Brain microvascular endothelial cell (primary cell): ENCODE data around the gene RPL35.

Source experiments
- DNase-seq: peaks from one replicate; pipeline ENCODE4 v3.0.0-alpha.2; 2020
- H3K27ac ChIP-seq: fragments of 250-450 bp; sonication (Bioruptor Pico); 2 replicates; pipeline ENCODE4 v1.5.1; 2020; ENCODE audit warnings: mild to moderate bottlenecking, moderate library complexity
- H3K27me3 ChIP-seq: fragments of 250-450 bp; sonication (Bioruptor Pico); replicated peaks from 2 replicates; pipeline ENCODE4 v1.5.1; 2020; ENCODE audit warnings: mild to moderate bottlenecking
- H3K36me3 ChIP-seq: fragments of 250-450 bp; sonication (Bioruptor Pico); replicated peaks from 2 replicates; pipeline ENCODE4 v1.5.1; 2020; ENCODE audit warnings: mild to moderate bottlenecking
- H3K4me3 ChIP-seq: 2 replicates; pipeline ENCODE4 v1.5.1; 2011; ENCODE audit warnings: low read depth, mild to moderate bottlenecking, control low read depth, low read length, moderate library complexity
- in situ Hi-C: cut with HindIII; loops from 2 replicates; pipeline ENCODE4 v1.10.0; 2017; ENCODE audit warnings: low sequenced_read_pairs, low pct_ligation_motif_present
- TF ChIP-seq, protein P1 (sequence below): IDR thresholded peaks from 2 replicates; pipeline ENCODE4 v1.5.1; 2011; ENCODE audit warnings: low read depth, mild to moderate bottlenecking, moderate library complexity, low read length, control low read depth, inconsistent platforms; ENCODE audit errors: missing control alignments

The RPL35 gene

DNA sequence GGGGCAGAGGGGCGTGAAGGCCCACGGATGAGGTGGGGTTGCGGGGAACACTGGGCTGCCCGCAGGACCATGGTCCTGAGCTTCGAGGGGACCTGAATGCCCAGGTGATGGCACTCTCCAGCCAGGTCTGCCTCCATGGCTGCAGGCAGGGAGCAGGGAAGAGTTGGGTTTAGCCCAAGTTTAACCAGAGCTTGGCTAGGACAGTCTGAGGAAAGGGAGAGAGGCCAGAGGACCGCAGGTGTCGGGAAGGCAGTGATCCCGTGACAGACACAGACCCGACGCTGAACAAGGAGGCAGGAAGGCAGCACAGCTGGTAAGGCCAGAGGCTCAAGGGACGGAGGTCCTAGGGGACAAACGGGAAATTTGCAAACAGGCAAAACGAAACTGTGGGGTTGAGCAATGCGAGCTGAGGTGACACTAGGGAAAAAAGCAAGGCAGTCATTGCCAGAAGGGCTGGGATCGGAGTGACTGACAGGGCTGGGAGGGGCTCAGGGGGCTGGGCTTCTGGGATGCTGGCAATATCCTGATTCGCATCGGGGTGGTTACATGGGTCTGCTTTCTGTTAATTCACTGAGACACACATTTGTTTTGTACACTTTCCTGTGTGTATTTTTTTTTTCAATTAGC lies 25.2 kb upstream of the RPL35 start:
- Histone ChIP-seq H3K27me3 (no peaks in the 10 kb centered on the region), H3K27ac (no peak overlapping the region), H3K36me3 (peaks cover 15% of the 10 kb centered on the region), H3K4me3 (no peak overlapping the region)
- TF ChIP-seq, protein P1, sequence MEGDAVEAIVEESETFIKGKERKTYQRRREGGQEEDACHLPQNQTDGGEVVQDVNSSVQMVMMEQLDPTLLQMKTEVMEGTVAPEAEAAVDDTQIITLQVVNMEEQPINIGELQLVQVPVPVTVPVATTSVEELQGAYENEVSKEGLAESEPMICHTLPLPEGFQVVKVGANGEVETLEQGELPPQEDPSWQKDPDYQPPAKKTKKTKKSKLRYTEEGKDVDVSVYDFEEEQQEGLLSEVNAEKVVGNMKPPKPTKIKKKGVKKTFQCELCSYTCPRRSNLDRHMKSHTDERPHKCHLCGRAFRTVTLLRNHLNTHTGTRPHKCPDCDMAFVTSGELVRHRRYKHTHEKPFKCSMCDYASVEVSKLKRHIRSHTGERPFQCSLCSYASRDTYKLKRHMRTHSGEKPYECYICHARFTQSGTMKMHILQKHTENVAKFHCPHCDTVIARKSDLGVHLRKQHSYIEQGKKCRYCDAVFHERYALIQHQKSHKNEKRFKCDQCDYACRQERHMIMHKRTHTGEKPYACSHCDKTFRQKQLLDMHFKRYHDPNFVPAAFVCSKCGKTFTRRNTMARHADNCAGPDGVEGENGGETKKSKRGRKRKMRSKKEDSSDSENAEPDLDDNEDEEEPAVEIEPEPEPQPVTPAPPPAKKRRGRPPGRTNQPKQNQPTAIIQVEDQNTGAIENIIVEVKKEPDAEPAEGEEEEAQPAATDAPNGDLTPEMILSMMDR = no peak
- in situ Hi-C loops = no loop called here
- DNase-seq = no peak

GRCh38 chr9:124886461-124886860 lies 24.7 kb upstream of the RPL35 start:
- DNase-seq = no peak
- no peak overlapping the region for H3K27ac ChIP-seq
- in situ Hi-C loops = no loop called here
- peaks cover 15% of the 10 kb centered on the region for H3K36me3 ChIP-seq
- TF ChIP-seq, protein P1 = no peak
- no peaks in the 10 kb centered on the region for H3K27me3 ChIP-seq
- no peak overlapping the region for H3K4me3 ChIP-seq

DNA sequence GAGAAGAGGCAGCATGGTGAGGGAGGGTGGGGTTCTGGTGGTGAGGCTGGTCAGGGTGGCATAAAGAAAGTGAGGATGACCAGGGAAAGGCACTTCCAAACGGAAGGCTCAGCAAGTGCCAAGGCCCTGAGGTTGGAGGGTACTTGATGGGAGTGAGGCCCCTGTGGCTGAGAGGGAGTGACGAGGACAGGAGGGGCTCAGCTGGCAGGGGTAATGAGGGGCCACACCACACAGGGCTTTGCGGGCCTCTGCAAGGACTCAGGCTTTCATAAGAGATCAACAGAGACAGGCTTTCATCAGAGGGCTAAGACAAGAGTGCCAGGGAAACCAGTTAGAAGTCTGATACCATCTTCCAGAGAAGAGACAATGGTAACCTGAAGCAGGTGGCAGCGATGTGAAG lies 23.8 kb upstream of the RPL35 start:
- Histone ChIP-seq H3K27me3 (no peaks in the 10 kb centered on the region), H3K36me3 (peaks cover 12% of the 10 kb centered on the region), H3K27ac (no peak overlapping the region), H3K4me3 (no peak overlapping the region)
- in situ Hi-C loops = no loop called here
- no peak for DNase-seq
- TF ChIP-seq, protein P1 = no peak

DNA sequence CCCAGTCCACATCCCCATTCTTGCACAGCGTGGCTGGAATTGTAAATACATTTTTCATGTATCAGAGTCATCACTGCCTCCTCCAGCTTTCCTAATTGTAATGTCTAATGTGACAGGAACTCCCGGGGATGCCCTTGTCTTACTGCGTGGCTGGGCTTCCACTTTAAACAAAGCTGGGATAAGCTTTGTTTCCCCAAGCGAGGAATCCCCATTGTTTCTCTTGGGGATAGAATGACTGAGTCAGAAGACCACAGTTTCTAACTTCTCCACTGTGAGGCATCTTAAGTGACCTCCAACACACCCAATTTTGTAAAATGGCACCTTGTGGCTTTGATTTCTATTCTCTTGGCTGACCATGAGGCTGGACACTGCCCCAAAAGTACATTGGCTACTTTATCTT lies 22.6 kb upstream of the RPL35 start:
- DNase-seq = no peak
- in situ Hi-C loops = no loop called here
- peaks cover 8% of the 10 kb centered on the region for H3K36me3 ChIP-seq
- TF ChIP-seq, protein P1 = no peak
- no peaks in the 10 kb centered on the region for H3K27me3 ChIP-seq
- no peak overlapping the region for H3K4me3 ChIP-seq
- H3K27ac ChIP-seq = no peak overlapping the region

DNA sequence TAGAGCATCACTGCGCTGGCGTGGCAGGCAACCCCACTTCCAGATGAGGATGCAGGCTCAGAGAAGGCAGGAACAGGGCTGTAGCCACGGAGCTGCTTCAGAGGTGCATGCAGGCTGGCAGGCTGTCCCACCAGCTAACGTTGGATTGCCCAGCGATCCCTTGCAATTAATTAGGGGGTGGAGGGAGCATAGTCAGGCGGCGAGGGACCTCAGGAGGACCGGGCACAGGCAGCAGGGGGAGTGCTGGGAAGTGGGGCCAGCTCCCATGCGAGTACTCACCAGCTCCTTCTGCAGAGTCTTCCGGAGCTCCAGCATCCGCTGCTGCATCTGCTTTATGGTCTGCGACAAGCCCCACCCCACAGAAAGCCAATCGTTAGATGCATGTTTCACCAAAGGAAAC lies 20.5 kb upstream of the RPL35 start:
- H3K27me3 ChIP-seq = no peaks in the 10 kb centered on the region
- in situ Hi-C loops = no loop called here
- no peak for DNase-seq
- no peak overlapping the region for H3K27ac ChIP-seq
- peaks cover 10% of the 10 kb centered on the region for H3K36me3 ChIP-seq
- TF ChIP-seq, protein P1 = no peak
- no peak overlapping the region for H3K4me3 ChIP-seq

DNA sequence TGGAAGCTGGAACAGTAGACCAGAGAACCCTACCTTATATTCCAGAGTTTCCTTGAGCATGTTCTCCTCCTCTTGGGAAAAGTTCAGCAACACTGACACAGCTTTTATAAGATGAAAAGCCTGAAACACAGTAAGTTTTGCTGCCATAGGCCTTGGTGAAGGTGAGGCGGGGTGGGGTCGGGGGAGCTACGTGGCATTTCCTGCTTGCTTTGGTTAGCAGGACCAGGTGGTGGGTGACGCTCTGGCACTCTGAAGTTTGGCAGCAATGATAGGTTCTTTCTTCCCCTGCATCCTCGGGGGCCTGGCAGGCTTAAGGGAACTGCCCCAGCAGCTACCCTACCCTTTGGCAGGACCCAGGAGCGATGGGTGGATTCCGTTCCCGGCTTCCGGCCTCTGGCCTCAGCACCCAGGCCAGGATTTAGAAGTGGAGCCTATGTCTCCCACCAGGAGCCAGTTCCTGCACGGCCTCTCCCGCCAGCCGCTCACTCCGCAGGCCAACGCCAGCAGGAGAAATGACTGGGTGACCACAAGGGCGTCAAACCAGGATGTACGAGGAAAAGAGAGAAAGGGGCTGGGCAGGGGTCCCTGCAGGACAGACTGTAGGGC lies 19.5 kb upstream of the RPL35 start:
- TF ChIP-seq, protein P1 = no peak
- H3K27me3 ChIP-seq = no peaks in the 10 kb centered on the region
- in situ Hi-C loops = no loop called here
- H3K4me3 ChIP-seq = no peak overlapping the region
- peaks cover 18% of the 10 kb centered on the region for H3K36me3 ChIP-seq
- no peak for DNase-seq
- no peak overlapping the region for H3K27ac ChIP-seq
